Measurements from ENCODE around the gene TRABD. TPM values are rescaled to one million over a fixed set of nuclear protein-coding genes. Genes with fewer than 3 reads are reported as not detected.

The TRABD gene
- total RNA-seq, 1 experiment from 2014 or later, result 55.7 TPM

- BruUV-seq (replicated peaks), result no TSS peak
- in situ Hi-C loops (cut with HindIII; ENCODE audit: low pct_unique_long_range_greater_than_20kb, low sequenced_read_pairs), result no loop called here
- no peak for DNase-seq (ENCODE audit: low read depth, low spot score)
- no peaks in the 10 kb centered on the region; the same call in 1 of the 2 replicates for H3K36me3 ChIP-seq (ENCODE audit: control insufficient read depth, insufficient read depth, low read length)
- H3K4me1 ChIP-seq (ENCODE audit: control insufficient read depth, insufficient read depth, low read length), result peaks cover 14% of the 10 kb centered on the region
- peak overlapping the region; percentile 17; the same call in 1 of the 2 replicates for H3K27ac ChIP-seq (ENCODE audit: low read length)
- peak; percentile 13 for ATAC-seq
- H3K4me3 ChIP-seq (ENCODE audit: low read depth in 2 of 2, low read length in 2 of 2), result no peak overlapping the region; a peak in 1 of 4 replicates
- H3K27me3 ChIP-seq (ENCODE audit: control insufficient read depth, insufficient read depth, low read length), result no peaks in the 10 kb centered on the region
- CTCF ChIA-PET, result no interaction called here
- TF ChIP-seq CTCF (IDR thresholded peaks at IDR 0.05) (no peak), SIN3A (IDR thresholded peaks at IDR 0.05; ENCODE audit: borderline replicate concordance, insufficient read depth, low read depth, low read length) (no peak), REST (IDR thresholded peaks at IDR 0.05; ENCODE audit: insufficient read depth in 1 of 2, low read depth in 2 of 2, low read length in 1 of 2) (no peak), TCF7L2 (IDR thresholded peaks at IDR 0.05; ENCODE audit: low read depth, low read length) (no peak), POLR2AphosphoS5 (IDR thresholded peaks at IDR 0.05; ENCODE audit: low read depth, low read length) (no peak)
- POLR2A ChIA-PET, result no interaction called here
- intact Hi-C loops (cut with micrococcal nuclease; ENCODE audit: unreplicated experiment), result no loop called here
- no peaks in the 10 kb centered on the region for H3K9me3 ChIP-seq (ENCODE audit: control insufficient read depth, insufficient read depth, low read depth, low read length)
These were observed 13.6 kb downstream of the TRABD start for GRCh38 chr22:50199251-50199721.

- peak; percentile 55 for ATAC-seq
- DNase-seq (ENCODE audit: low read depth, low spot score), result no peak
- Histone ChIP-seq H3K36me3 (ENCODE audit: control insufficient read depth, insufficient read depth, low read length) (no peaks in the 10 kb centered on the region; the same call in 1 of the 2 replicates), H3K27me3 (ENCODE audit: control insufficient read depth, insufficient read depth, low read length) (no peaks in the 10 kb centered on the region), H3K27ac (ENCODE audit: low read length) (peak overlapping the region; percentile 66), H3K4me3 (ENCODE audit: low read depth in 2 of 2, low read length in 2 of 2) (peak overlapping the region; percentile 55 to 57), H3K4me1 (ENCODE audit: control insufficient read depth, insufficient read depth, low read length) (peaks cover 14% of the 10 kb centered on the region), H3K9me3 (ENCODE audit: control insufficient read depth, insufficient read depth, low read depth, low read length) (no peaks in the 10 kb centered on the region)
- TF ChIP-seq CTCF (IDR thresholded peaks at IDR 0.05) (no peak), POLR2AphosphoS5 (IDR thresholded peaks at IDR 0.05; ENCODE audit: low read depth, low read length) (peak; percentile 63), SIN3A (IDR thresholded peaks at IDR 0.05; ENCODE audit: borderline replicate concordance, insufficient read depth, low read depth, low read length) (no peak), TCF7L2 (IDR thresholded peaks at IDR 0.05; ENCODE audit: low read depth, low read length) (no peak)
- intact Hi-C loops (cut with micrococcal nuclease; ENCODE audit: unreplicated experiment) (no loop called here), in situ Hi-C loops (cut with HindIII; ENCODE audit: low pct_unique_long_range_greater_than_20kb, low sequenced_read_pairs) (no loop called here)
- CTCF ChIA-PET, result no interaction called here
- BruUV-seq (replicated peaks), result no TSS peak
- POLR2A ChIA-PET, result no interaction called here
These were observed 14.2 kb downstream of the TRABD start for GRCh38 chr22:50199829-50200460.
